ENCODE results near the gene AMBRA1.
"Not testable (repeated sequence)": the region's sequence is repeated elsewhere in the genome, so short reads cannot be mapped to it uniquely, and the experiment has no call there.

Gene AMBRA1

GRCh38 chr11:46378296-46378695, 215.5 kb downstream of the AMBRA1 start:
- DNase-seq, result no peak

GRCh38 chr11:46377831-46378230, 216.0 kb downstream of the AMBRA1 start:
- DNase-seq, result no peak

- DNase-seq, result no peak
Measured at GRCh38 chr11:46377290-46377689, 216.5 kb downstream of the AMBRA1 start.

GRCh38 chr11:46376258-46377050, 217.4 kb downstream of the AMBRA1 start:
- no peak for DNase-seq

- DNase-seq, result no peak
Measured at GRCh38 chr11:46375392-46376101, 218.3 kb downstream of the AMBRA1 start.

GRCh38 chr11:46374815-46375214, 219.0 kb downstream of the AMBRA1 start:
- no peak for DNase-seq

- DNase-seq, result no peak
Measured at GRCh38 chr11:46373787-46374740, 219.8 kb downstream of the AMBRA1 start.

- DNase-seq, result not testable (repeated sequence)
Measured at GRCh38 chr11:46372501-46372900, 221.3 kb downstream of the AMBRA1 start.

GRCh38 chr11:46372086-46372485, 221.7 kb downstream of the AMBRA1 start:
- no peak for DNase-seq

GRCh38 chr11:46371262-46371661, 222.6 kb downstream of the AMBRA1 start:
- not testable (repeated sequence) for DNase-seq

GRCh38 chr11:46370253-46370652, 223.6 kb downstream of the AMBRA1 start:
- DNase-seq, result no peak

GRCh38 chr11:46369458-46370152, 224.2 kb downstream of the AMBRA1 start:
- peak; percentile 42 to 51 for DNase-seq

- no peak for DNase-seq
Measured at GRCh38 chr11:46367916-46368267, 225.9 kb downstream of the AMBRA1 start.

GRCh38 chr11:46367244-46367915, 226.4 kb downstream of the AMBRA1 start:
- DNase-seq, result peak; percentile 68 to 71

GRCh38 chr11:46366661-46367161, 227.1 kb downstream of the AMBRA1 start:
- no peak for DNase-seq

- no peak for DNase-seq
Measured at GRCh38 chr11:46366260-46366659, 227.6 kb downstream of the AMBRA1 start.

- no peak for DNase-seq
Measured at GRCh38 chr11:46364791-46365190, 229.0 kb downstream of the AMBRA1 start.

- no peak for DNase-seq
Measured at GRCh38 chr11:46364056-46364455, 229.8 kb downstream of the AMBRA1 start.

GRCh38 chr11:46363455-46364005, 230.3 kb downstream of the AMBRA1 start:
- DNase-seq, result no peak

GRCh38 chr11:46363031-46363407, 230.8 kb downstream of the AMBRA1 start:
- DNase-seq, result no peak

All from activated CD4-positive, alpha-beta T cell treated with anti-CD3 and anti-CD28 coated beads, Interleukin-2, amount 50 U/mL, for 4 hours (primary cell).